ENCODE results near the gene MAGI2.

Gene MAGI2

DNA sequence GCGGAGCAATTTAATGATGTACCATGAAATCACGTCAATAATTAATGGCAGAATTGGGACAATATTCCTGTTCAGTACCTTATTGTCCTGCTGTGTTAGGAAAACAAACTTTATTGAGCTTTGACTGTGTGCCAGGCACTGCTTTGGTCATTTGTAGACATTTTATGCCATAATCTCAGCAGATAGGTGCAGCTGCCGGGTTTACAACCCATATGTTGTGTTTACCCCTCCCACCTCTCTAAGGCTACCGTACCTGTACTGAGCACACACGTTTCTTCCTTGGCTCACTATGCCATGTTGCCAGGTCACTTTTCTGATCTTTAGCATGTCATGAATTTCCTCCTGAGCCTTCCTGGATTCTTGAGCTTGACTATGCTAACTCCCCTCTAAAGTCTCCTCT, 1232.7 kb downstream of the MAGI2 start:
- no peak for TF ChIP-seq CTCF (IDR thresholded peaks at IDR 0.05; ENCODE audit: low read depth, low read length, missing control alignments)
- Histone ChIP-seq H3K36me3 (replicated peaks) (no peaks in the 10 kb centered on the region), H3K27ac (no peak overlapping the region), H3K27me3 (replicated peaks) (no peaks in the 10 kb centered on the region), H3K4me3 (ENCODE audit: low read depth, low read length) (no peak overlapping the region)
- in situ Hi-C loops (cut with HindIII; ENCODE audit: low pct_ligation_motif_present, low sequenced_read_pairs) = no loop called here
- no peak for DNase-seq

DNA sequence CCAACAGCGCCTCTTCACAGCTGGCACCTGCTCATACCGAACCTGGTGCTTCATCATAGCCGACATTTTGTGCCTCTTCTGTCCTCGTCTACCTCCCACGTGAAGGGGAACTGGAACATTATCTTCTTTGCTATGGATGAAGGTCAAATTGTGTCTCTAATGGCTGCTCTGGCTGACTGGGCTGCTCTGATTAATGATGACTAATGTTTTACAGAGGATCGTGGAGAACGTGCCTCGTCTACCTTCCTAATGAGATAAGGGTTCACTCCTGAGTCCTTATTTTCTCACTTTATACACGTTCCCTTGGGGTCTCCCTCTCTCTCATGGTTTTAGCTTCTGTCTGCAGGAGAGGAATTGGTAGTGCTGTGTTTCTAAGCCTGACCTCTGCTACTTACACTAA, 1234.6 kb downstream of the MAGI2 start:
- no peak for DNase-seq
- no peak for TF ChIP-seq CTCF (IDR thresholded peaks at IDR 0.05; ENCODE audit: low read depth, low read length, missing control alignments)
- no peaks in the 10 kb centered on the region for H3K27me3 ChIP-seq (replicated peaks)
- in situ Hi-C loops (cut with HindIII; ENCODE audit: low pct_ligation_motif_present, low sequenced_read_pairs) = no loop called here
- H3K4me3 ChIP-seq (ENCODE audit: low read depth, low read length) = no peak overlapping the region
- no peak overlapping the region for H3K27ac ChIP-seq
- no peaks in the 10 kb centered on the region for H3K36me3 ChIP-seq (replicated peaks)

DNA sequence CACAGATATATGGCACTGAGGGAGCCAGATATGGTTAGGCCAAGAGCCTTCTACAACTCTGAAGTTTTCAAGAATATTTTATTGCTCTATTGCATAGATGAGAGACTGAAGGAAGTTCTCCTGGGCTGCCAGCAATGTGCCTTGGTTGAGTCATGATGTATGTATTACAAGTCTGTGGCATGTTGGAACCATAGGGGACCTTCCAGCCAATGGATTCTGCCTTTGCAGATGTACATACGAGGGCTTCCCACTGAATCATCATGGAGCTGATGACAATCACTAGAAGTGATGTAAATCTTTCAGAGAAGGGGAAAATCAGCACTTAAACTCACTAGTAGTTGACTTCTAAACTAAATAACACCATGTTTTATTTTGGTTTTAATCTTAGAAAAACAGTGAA, 1235.4 kb downstream of the MAGI2 start:
- no peak for TF ChIP-seq CTCF (IDR thresholded peaks at IDR 0.05; ENCODE audit: low read depth, low read length, missing control alignments)
- no peaks in the 10 kb centered on the region for H3K27me3 ChIP-seq (replicated peaks)
- H3K27ac ChIP-seq = no peak overlapping the region
- in situ Hi-C loops (cut with HindIII; ENCODE audit: low pct_ligation_motif_present, low sequenced_read_pairs) = no loop called here
- no peaks in the 10 kb centered on the region for H3K36me3 ChIP-seq (replicated peaks)
- no peak for DNase-seq
- H3K4me3 ChIP-seq (ENCODE audit: low read depth, low read length) = no peak overlapping the region

DNA sequence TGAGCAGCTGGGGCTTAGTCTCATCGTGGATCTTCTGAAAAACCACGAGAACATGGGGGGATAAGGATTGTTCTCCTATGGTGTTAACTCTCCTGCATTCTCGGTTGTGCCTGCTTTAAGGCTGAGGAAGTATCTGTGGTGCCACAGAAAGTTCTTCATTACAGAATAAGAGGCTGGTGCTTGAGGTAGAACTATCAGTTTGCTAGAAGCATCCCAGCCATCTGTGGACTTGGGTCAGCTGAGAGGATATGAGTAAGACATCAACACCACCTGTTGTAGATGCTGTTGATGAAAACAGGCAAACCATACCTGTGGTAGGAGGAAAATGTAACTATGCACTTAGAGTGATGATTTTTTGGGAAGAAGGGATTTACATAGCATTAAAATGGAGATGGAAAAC, 1238.3 kb downstream of the MAGI2 start:
- Histone ChIP-seq H3K36me3 (replicated peaks) (no peaks in the 10 kb centered on the region), H3K27ac (no peak overlapping the region), H3K4me3 (ENCODE audit: low read depth, low read length) (no peak overlapping the region), H3K27me3 (replicated peaks) (no peaks in the 10 kb centered on the region)
- no peak for DNase-seq
- TF ChIP-seq CTCF (IDR thresholded peaks at IDR 0.05; ENCODE audit: low read depth, low read length, missing control alignments) = no peak
- in situ Hi-C loops (cut with HindIII; ENCODE audit: low pct_ligation_motif_present, low sequenced_read_pairs) = no loop called here

DNA sequence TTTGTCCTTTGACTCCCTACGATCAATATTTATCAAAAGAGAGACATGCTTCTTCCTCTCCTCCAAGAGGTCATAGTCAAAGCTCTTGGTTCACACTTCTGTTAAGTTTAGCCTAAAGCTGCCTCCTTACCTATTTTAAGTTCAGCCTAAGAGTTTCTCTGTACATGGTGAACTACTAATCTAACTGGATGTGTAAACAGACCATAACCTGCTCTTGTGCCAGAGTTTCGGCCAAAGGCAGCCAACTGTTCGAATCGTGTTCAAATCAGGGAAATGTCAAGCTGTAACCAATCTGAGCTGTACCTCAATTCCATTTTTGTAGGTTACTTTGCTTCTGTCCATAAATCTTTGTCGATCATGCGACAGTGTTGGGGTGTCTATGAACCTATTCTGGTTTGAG, 1240.1 kb downstream of the MAGI2 start:
- TF ChIP-seq CTCF (IDR thresholded peaks at IDR 0.05; ENCODE audit: low read depth, low read length, missing control alignments) = no peak

DNA sequence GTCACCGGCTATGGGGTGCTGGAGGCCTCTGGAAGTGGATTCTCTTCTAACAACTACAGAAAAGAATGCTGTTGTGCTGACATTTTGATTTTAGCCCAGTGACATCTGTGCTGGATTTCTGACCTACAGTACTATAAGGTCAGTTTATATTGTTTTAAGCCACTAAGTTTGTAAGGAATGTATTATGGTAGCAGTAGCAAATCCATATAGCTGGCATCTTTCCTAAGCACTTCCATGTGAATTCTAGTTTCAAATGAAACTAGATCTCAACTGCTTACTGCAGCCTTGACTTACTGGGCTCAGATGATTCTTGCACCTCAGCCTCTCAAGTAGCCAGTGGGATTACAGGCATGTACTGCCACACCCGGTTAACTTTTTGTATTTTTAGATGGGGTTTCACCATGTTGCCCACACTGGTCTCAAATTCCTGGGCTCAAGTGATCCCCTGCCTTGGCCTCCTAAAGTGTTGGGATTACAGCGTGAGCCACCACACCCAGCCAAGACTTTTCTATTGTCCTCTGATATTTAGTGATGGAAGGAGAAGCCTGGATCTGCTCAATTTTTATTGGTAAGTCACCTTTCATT, 1240.9 kb downstream of the MAGI2 start:
- H3K36me3 ChIP-seq (replicated peaks) = no peaks in the 10 kb centered on the region
- no peak for DNase-seq
- TF ChIP-seq CTCF (IDR thresholded peaks at IDR 0.05; ENCODE audit: low read depth, low read length, missing control alignments) = no peak
- no peak overlapping the region for H3K4me3 ChIP-seq (ENCODE audit: low read depth, low read length)
- in situ Hi-C loops (cut with HindIII; ENCODE audit: low pct_ligation_motif_present, low sequenced_read_pairs) = no loop called here
- no peaks in the 10 kb centered on the region for H3K27me3 ChIP-seq (replicated peaks)
- H3K27ac ChIP-seq = no peak overlapping the region

More for the DNA sequence above, 1240.1 kb downstream of the MAGI2 start:
- no peak overlapping the region for H3K27ac ChIP-seq
- no peak overlapping the region for H3K4me3 ChIP-seq (ENCODE audit: low read depth, low read length)
- in situ Hi-C loops (cut with HindIII; ENCODE audit: low pct_ligation_motif_present, low sequenced_read_pairs) = no loop called here
- no peaks in the 10 kb centered on the region for H3K27me3 ChIP-seq (replicated peaks)
- no peaks in the 10 kb centered on the region for H3K36me3 ChIP-seq (replicated peaks)
- no peak for DNase-seq
